C1 segment of cervical spinal cord (tissue), 14 donors: ENCODE measurements around the gene CELF3.
"Not testable (repeated sequence)": the region's sequence is repeated elsewhere in the genome, so short reads cannot be mapped to it uniquely, and the experiment has no call there.

Experiments
- DNase-seq, 14 donors: peaks; one replicate each; lab custom pipeline; 2025; lab: John Stamatoyannopoulos, UW

CELF3 gene

DNA sequence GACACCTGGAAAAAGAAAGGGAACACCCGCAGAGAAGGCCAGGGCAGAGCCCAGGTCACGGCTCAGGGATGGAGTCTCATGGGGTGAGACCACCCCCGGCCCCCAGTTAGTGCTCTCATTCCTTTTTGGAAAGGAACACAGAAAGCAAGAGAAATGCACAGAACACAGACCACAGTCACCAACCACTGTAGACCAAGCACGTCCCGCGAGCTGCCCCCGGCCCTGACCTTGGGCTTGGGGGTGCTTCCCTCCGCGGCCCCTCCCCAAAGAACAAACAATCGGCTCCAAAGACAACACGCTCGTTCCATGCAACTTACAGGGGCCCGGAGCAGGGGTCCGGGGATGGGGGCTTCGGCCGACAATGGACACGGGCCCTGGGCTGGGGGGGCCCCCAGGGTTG, 12.8 kb downstream of the CELF3 start:
- DNase-seq: no peak

DNA sequence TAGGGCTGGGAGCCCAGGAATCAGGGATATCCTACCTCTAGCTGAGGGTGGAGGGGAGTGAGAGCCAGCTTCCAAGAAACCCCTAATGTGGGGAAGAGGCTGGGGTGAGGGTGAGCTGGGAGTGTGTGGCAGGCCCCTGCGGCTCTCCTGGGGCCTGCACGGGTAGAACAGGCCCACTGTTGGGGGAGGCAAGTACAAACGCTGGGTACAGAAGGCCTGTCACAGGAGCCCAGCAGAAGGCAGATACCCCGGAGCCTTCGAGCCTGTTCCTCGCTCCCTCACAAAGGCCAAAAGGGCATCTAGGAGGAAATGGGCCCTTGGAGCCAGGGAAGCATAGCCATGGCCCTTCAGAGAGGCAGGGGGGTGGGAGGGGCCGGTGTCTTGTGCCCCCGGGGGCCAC, 13.7 kb downstream of the CELF3 start:
- no peak for DNase-seq

DNA sequence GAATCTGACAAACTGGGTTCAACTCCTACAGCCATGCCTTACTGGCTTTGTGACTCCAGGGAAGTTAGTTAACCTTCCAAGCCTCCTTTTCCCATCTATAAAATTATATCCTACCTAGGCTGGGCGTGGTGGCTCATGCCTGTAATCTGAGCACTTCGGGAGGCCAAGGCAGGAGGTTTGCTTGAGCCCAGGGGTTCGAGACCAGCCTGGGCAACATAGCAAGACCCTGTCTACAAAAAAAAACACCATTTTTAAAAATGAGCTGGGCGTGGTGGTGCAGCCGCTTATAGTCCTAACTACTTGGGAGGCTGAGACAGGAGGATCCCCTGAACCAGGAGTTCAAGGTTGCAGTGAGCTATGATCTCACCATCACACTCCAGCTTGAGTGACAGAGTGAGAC, 15.1 kb downstream of the CELF3 start:
- DNase-seq: no peak

DNA sequence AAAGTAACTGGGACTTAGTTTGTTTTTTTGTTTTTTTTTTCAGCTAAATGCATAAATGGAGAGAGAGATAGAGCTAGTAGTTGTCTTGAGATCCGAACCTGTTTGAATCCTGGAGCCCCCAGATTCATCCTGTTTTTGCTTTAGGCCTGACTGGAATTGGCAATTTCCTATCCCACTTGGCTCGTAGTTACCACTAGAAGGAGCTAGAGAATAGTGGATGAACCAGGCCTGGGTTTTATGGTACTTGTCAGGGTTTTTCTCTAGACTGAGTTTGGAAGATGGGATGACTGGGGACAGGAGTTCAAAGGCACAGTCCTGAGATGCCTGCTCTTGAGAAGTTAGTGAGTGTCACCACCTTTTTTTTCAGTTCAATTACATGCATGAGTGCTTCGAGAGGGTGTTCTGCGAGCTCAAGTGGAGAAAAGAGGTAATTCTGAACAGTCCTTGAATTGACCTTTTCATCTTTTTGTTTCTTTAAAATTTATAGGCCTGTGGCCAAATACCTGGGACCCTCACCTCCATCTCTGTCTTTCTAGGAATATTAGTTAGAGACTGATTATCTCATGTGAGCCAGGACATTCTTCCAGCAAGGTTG, 23.4 kb downstream of the CELF3 start:
- DNase-seq: peak in 3 of 14 donors; percentile 6 to 36 (median 13)

DNA sequence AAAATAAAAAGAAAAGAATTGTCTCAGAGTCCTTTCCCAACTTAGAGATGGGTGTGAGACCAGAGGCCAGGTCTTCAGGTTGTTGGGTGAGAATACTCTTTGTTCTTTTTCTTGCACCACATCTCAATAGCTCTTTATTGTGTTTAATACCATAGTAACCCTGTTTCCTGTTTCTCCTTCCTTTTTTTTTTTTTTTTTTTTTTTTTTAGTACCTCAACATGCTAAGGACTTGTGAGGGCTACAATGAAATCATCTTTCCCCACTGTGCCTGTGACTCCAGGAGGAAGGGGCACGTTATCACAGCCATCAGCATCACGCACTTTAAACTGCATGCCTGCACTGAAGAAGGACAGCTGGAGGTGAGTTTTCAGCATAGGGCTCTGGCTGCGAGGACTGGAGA, 24.4 kb downstream of the CELF3 start:
- DNase-seq: no peak

DNA sequence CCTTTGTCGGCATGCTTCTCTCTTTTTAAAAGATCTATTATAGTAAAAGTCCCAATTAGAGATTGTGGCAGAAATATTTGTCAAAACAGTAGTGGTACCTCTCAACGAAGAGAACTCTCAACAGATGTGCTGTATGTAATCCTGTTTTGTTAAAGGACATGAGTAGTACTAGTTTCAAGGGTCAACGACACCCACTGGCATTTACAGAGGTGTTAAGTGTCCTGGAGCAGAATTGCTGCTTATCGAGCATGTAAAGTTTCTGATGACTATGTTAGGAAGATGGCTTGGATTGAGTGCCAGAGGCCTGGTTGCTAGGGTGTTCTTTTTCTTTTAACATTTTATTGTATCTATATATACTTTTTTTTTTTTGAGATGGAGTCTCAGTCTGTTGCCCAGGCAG, 27.1 kb downstream of the CELF3 start:
- no peak for DNase-seq

DNA sequence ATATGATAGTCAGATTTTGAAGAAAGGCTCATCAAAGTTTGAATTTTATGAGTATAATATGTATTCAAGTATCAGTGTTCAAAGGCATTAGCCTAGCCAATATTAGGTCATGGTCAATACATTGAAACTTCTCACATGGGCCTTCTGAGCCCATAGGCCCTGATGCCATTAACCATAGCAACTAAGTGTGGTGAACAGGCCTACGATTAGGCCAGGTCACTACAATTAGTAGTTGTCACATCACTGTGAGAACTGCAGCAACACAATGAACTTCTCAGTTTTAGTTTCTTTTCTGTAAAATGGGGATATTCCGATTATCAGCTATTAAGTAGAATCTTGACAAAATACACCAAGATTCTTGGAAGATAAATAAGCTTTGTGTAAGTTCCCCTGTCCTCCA, 30.0 kb downstream of the CELF3 start:
- no peak for DNase-seq

DNA sequence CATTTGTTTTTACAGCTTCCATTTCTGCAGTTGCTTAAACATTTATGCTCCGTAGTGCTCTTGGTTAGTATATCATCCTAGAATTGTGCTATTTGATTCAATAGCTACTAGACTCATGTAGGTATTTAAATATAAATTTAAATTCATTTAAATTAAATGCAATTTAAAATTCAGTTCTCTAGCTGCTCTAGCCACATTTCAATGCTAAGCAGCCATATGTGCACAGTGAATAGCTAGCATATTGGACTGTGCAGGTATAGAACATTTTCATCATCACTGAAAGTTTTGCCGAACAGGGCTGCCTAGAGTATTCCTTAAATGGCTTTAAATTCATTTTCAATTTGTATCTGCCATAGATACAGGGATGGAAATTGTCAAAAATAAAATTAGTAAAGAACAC, 32.5 kb downstream of the CELF3 start:
- DNase-seq: no peak

DNA sequence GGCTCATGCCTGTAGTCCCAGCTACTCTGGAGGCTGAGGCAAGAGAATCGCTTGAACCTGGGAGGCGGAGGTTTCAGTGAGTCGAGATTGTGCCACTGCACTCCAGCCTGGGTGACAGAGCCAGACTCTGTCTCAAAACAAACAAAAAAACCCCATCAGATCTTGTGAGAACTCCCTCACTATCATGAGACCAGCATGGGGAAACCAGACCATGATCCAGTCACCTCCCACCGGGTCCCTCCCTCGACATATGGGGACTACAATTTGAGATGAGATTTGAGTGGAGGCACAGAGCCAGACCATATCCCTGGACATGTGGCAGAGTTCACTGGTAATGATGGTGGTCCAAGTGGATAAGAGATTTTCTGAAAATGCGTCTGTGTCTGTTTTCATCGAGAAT, 33.7 kb downstream of the CELF3 start:
- DNase-seq: not testable (repeated sequence)

DNA sequence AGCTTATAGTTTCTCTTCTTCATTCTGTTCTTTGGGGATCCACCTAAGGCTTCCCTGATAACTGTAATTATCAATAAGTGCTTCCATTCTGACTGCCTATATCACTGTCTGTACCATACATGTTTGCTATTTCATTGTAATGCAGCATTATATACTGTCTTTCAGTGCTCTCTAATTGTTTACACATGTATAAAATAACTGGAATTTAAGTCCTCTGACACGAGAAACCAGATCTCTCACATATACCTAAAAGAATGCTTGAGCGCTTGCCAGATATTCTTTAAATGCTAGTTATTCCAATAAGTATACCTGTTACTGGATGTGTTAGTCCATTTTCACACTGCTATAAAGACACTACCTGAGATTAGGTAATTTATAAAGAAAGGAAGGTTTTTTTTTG, 34.7 kb downstream of the CELF3 start:
- DNase-seq: no peak

DNA sequence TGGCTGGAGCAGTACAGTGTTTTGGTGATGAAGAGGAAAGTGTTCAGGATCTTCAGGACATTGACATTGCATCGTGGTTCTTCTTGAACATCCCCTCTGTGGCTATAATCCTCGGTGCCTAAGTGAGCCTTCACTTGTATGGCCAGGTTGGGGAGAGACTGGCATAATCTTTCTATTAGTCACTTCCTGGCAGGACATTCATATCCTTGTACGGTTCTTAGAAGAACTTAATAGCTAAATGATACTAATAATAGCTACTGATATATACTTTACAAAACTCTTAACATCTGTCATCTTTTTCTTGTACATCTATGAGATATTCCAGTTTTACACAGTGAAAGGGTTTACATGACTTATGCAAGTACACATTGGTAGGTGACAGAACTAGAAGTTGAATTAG, 35.8 kb downstream of the CELF3 start:
- DNase-seq: no peak

DNA sequence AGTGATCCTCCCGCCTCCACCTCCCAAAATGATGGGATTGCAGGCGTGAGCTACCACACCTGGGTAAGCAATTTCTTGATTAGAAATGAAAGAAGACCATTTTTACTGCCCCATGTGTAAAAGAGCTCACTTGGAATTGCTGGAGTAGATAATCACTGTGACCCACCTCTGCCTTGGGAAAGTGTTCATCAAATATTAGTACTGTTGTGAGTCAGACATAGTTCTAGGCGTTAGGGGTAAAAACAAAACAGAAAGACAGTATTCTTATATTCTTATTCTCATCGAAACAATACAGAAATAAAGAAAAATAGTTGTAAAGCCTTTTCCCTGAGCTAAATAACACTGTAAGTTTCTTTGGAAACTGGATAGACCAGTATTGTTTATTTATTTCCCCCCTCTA, 36.2 kb downstream of the CELF3 start:
- no peak for DNase-seq

DNA sequence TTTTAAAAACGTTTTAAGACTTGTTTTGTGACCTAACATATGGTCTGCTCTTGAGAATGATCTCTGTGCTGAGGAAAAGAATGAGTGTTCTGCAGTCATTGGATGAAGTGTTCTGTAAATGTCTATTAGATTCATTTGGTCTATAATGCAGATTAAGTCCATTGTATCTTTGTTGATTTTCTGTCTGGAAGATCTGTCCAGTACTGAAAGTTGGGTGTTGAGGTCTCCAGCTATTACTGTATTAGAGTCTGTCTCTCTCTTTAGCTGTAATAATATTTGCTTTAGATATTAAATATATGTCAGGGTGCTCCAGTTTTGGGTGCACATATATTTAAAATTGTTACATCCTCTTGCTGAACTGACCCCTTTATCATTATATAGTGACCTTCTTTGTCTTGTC, 43.2 kb downstream of the CELF3 start:
- DNase-seq: no peak

DNA sequence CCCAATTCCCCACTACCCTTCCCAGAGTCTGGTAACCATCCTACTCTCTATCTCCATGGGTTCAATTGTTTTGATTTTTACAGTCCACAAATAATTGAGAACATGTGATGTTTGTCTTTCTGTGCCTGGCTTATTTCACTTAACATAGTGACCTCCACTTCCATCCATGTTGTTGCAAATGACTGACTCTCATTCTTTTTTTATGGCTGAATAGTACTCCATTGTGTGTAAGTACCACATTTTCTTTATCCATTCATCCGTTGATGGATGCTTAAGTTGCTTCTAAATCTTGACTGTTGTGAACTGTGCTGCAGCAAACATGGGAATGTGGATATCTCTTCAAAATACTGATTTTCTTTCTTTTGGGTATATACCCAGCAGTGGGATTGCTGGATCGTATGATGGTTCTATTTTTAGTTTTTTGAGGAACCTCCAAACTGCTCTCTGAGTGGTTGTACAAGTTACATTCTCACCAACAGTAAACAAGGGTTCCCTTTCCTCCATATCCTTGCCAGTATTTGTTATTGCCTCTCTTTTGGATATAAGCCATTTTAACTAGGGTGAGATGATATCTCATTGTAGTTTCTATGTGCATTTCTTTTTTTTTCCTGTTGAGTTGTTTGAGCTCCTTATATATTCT, 46.4 kb downstream of the CELF3 start:
- DNase-seq: not testable (repeated sequence)

DNA sequence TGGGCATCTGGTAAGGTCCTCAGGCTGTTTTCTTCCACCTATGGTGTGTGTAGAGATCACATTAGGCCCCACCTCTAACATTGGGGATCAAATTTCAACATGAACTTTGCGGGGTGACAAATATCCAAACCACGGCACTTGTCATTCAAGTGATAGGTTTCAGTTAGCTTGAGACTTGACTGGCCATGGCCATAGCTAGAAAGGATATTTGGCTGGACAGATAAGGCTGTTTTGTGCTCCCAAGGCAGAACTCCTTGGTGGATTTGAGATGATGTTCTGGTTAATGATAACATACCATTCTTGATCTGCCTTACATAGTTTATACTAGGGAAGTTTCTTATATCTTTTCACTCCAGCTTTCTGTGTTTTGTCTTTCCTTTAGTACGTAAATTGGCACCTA, 48.5 kb downstream of the CELF3 start:
- DNase-seq: no peak

DNA sequence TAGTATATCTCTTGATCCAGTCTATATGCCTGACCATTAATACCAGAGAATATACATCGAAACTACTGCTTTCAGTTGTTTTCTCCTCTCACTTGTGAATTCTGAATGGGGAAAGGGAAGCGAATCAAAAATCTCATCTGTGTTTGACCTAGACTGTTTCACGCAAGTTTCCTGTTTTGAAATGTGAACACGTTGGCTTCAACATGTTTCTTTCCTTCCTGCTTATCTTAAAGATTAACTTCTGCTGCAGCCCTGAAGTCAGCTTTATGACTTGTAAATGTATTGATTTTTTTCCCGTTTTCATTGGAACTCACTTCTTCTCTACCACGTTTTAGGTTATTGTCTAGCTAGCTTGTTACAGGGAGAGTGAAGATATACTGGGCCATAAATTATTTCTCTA, 54.9 kb downstream of the CELF3 start:
- no peak for DNase-seq

DNA sequence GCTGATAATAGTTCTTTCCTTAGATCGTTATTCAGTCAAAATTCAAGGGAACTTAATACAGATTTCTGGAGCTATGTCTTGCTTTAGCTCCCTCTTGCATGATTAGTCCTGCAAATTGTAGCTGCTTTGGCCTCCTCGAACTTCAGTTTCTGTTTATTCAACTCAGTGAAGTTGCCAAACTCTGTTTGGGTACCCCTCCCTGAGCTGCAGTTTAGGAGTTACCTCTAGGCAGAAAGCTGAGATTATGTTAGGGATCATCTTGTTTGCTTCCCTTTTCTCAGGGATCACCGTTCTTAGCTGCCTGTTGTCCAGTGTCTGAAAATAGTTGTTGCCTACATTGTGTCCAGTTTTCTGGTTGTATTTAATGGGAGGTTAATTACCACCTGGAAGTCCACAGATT, 61.2 kb downstream of the CELF3 start:
- no peak for DNase-seq

DNA sequence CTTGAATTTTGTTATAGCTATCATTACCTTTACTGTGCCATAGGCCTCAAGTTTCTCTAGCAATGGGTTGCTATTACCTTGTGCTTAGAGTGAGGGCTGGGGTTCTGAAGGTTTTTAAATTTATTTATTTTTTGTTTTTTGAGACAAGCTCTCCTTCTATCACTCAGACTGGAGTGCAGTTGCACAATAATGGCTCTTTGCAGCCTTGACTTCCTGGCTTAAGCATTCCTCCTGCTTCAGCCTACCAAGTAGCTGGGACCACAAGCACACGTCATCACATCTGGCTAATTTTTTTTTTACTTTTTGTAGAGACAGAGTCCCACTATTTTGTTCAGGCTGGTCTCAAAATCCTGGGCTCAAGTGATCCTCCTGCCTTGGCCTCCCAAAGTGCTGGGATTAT, 63.2 kb downstream of the CELF3 start:
- DNase-seq: no peak
